Measurements from ENCODE around the gene PCYT1B. TPM values are rescaled to one million over a fixed set of nuclear protein-coding genes. Genes with fewer than 3 reads are reported as not detected.
A peak's percentile ranks its signal among the peaks of the same experiment; 100 is the strongest.

PCYT1B gene
- total RNA-seq, 4 donors from 2014 or later = 0.36 to 1.1 (median 0.55) TPM

DNA sequence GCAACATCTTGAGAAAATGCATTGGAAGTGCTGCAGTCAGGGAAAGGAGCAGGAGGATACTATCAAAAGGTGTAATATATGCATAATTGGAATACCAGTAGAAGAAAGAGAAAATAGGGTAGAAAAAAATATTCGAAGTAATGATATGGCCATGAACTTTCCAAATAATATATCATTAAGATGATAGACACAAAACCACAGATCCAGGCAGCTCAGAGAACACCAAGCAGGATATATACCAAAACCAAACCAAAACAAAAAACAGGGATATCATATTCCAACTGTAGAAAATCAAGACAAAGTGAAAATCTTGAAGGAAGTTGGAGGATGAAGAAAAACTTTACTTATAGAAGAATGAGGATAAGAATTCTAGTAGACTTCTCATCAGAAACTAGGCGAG, 36.9 kb upstream of the PCYT1B start:
- Histone ChIP-seq H3K36me3 (no peaks in the 10 kb centered on the region), H3K27ac (no peak overlapping the region), H3K4me1 (no peaks in the 10 kb centered on the region), H3K27me3 (no peaks in the 10 kb centered on the region), H3K4me3 (no peak overlapping the region), H3K9me3 (no peaks in the 10 kb centered on the region)
- DNase-seq (ENCODE audit: low spot score in 2 of 2) = no peak
- 82% methylated on average over 2 of the region's 2 CpGs for WGBS
- TF ChIP-seq EP300 (IDR thresholded peaks at IDR 0.05) (no peak), POLR2AphosphoS5 (IDR thresholded peaks at IDR 0.05) (no peak), POLR2A (IDR thresholded peaks at IDR 0.05) (no peak)
- TF ChIP-seq, protein P1, sequence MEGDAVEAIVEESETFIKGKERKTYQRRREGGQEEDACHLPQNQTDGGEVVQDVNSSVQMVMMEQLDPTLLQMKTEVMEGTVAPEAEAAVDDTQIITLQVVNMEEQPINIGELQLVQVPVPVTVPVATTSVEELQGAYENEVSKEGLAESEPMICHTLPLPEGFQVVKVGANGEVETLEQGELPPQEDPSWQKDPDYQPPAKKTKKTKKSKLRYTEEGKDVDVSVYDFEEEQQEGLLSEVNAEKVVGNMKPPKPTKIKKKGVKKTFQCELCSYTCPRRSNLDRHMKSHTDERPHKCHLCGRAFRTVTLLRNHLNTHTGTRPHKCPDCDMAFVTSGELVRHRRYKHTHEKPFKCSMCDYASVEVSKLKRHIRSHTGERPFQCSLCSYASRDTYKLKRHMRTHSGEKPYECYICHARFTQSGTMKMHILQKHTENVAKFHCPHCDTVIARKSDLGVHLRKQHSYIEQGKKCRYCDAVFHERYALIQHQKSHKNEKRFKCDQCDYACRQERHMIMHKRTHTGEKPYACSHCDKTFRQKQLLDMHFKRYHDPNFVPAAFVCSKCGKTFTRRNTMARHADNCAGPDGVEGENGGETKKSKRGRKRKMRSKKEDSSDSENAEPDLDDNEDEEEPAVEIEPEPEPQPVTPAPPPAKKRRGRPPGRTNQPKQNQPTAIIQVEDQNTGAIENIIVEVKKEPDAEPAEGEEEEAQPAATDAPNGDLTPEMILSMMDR (IDR thresholded peaks at IDR 0.05) = no peak

- DNase-seq (ENCODE audit: low spot score in 2 of 2) = no peak
- H3K27me3 ChIP-seq = no peaks in the 10 kb centered on the region
- TF ChIP-seq EP300 (IDR thresholded peaks at IDR 0.05) (no peak), POLR2A (IDR thresholded peaks at IDR 0.05) (no peak), POLR2AphosphoS5 (IDR thresholded peaks at IDR 0.05) (no peak)
- TF ChIP-seq, protein P1 (IDR thresholded peaks at IDR 0.05) = no peak
- H3K4me1 ChIP-seq = no peaks in the 10 kb centered on the region
- no peak overlapping the region for H3K27ac ChIP-seq
- H3K36me3 ChIP-seq = no peaks in the 10 kb centered on the region
- no peak overlapping the region for H3K4me3 ChIP-seq
- H3K9me3 ChIP-seq = no peaks in the 10 kb centered on the region
- 76% methylated on average over 7 of the region's 7 CpGs for WGBS
Observed at GRCh38 chrX:24682739-24683432, 35.7 kb upstream of the PCYT1B start.

DNA sequence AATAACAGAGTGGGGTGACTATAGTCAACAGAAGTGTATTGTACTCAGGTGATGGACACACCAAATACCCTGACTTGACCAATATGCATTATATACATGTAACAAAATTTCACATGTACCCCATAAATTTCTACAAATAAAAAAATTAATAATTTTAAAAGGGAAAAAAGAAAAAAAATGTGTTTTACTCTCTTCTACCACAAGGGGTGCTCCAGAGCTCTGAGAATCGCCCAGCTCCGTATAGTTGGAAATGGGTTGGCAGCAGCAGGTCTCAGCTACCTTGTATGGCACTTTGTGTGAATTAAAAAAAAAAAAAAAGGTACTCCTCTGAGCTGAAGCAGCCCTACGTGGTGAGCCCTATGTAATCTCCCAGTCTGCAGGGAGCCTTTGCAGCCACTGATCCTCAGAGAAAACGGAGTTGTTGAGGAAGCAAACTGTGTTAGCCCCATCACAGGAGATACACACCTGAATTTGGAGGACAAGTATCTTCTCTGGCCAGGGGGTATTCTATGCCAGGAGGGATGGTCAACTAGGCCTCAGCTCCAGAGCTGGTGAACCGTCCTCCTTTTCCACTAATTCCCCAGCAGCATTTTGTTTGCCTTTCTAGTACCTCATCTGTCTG, 29.4 kb upstream of the PCYT1B start:
- H3K4me3 ChIP-seq = no peak overlapping the region
- no peak for DNase-seq (ENCODE audit: low spot score in 2 of 2)
- no peaks in the 10 kb centered on the region for H3K4me1 ChIP-seq
- no peaks in the 10 kb centered on the region for H3K27me3 ChIP-seq
- H3K36me3 ChIP-seq = no peaks in the 10 kb centered on the region
- TF ChIP-seq, protein P1 (IDR thresholded peaks at IDR 0.05) = peak in 1 of 2 donors; percentile 41
- TF ChIP-seq EP300 (IDR thresholded peaks at IDR 0.05) (no peak), POLR2AphosphoS5 (IDR thresholded peaks at IDR 0.05) (no peak)
- no peak overlapping the region for H3K27ac ChIP-seq
- no peaks in the 10 kb centered on the region for H3K9me3 ChIP-seq
- 25% methylated on average over 5 of the region's 5 CpGs for WGBS

GRCh38 chrX:24673424-24673823, 26.3 kb upstream of the PCYT1B start:
- TF ChIP-seq POLR2AphosphoS5 (IDR thresholded peaks at IDR 0.05) = no peak
- TF ChIP-seq, protein P1 (IDR thresholded peaks at IDR 0.05) = no peak
- TF ChIP-seq POLR2A (IDR thresholded peaks at IDR 0.05) = no peak
- no peak for TF ChIP-seq EP300 (IDR thresholded peaks at IDR 0.05)
- WGBS = 51% methylated on average over 2 of the region's 2 CpGs
- no peaks in the 10 kb centered on the region for H3K36me3 ChIP-seq

DNA sequence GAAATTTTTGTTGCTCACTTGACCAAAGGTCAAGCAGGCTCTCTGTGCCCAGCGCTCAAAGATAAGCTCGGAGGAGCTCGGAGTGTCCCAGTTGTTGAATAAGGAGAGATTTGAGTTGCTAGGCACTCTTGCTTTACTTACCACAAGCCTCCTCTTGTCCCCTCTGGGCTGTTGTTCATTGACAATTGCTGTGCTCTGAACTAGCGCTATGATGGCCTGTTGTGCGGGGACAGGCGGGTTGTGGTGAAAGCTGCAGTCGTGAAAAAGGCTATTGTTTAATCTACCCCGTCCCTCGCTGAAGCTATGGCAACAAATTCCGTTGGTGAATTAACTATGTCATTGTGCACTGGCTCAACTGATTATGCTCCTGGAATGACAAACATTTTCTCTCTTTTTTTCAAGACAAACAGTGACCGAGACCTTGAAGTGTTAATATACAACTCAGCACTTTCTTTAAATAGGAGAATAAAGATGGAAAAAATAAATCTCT, 25.6 kb upstream of the PCYT1B start:
- H3K4me3 ChIP-seq = no peak overlapping the region
- WGBS = 67% methylated on average over 11 of the region's 11 CpGs
- no peak overlapping the region for H3K27ac ChIP-seq
- TF ChIP-seq, protein P1 (IDR thresholded peaks at IDR 0.05) = no peak
- TF ChIP-seq POLR2AphosphoS5 (IDR thresholded peaks at IDR 0.05) = no peak
- no peak for TF ChIP-seq EP300 (IDR thresholded peaks at IDR 0.05)
- no peak for TF ChIP-seq POLR2A (IDR thresholded peaks at IDR 0.05)
- H3K4me1 ChIP-seq = no peaks in the 10 kb centered on the region
- DNase-seq (ENCODE audit: low spot score in 2 of 2) = no peak
- no peaks in the 10 kb centered on the region for H3K9me3 ChIP-seq
- H3K27me3 ChIP-seq = no peaks in the 10 kb centered on the region
- no peaks in the 10 kb centered on the region for H3K36me3 ChIP-seq

More at GRCh38 chrX:24673424-24673823, 26.3 kb upstream of the PCYT1B start:
- no peak for DNase-seq (ENCODE audit: low spot score in 2 of 2)
- H3K9me3 ChIP-seq = no peaks in the 10 kb centered on the region
- H3K4me3 ChIP-seq = no peak overlapping the region
- H3K27me3 ChIP-seq = no peaks in the 10 kb centered on the region
- no peak overlapping the region for H3K27ac ChIP-seq
- no peaks in the 10 kb centered on the region for H3K4me1 ChIP-seq
